Islet of Langerhans (tissue), 1 donor: Measurements from ENCODE around the gene MYO15A.

ENCODE experiments used
- FAIRE-seq: peaks from one replicate; lab custom pipeline; 2011; peaks lifted over from hg19 to GRCh38; lab: Jason Lieb, UNC

Gene MYO15A

DNA sequence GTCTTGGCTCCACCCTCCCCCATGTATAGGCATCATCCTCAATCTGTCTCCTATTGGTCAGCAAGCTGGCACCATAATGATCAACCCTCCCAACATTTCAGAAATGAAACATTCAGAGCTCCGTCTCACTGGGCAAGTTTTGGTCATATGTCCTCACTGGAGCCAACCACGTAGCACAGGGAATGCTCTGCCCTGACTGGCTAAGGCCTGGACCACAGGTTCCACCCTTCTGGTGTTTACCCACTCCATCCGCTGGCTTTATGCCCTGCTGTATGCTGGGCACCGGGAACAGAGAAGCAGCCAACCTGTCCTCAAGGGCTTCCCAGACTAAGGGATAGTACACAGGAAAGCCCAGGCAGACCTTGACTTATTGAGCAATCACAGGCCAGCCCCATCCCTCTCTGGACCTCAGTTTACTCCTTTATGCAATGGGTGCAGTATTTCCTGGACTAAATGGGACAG lies 20.5 kb downstream of the MYO15A start:
- no peak for FAIRE-seq

DNA sequence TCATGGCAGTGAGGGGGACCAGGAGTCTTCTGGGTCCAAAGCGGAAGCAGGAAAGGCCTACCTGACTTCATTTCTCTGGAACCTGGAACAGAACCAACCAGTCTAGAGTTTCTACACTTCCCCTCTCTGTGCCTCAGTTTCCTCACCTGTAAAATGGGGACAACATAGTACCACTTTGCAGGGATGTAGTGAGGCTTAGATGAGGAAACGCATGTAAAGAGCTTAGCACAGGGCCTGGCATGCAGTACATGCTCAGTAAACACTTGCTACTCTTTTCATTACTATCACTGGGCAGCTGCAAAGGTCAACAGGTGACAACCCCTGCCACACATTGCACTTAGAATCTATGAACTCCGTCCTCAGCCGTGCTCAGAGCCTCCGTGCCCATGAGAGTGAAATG lies 24.2 kb downstream of the MYO15A start:
- FAIRE-seq, result no peak

DNA sequence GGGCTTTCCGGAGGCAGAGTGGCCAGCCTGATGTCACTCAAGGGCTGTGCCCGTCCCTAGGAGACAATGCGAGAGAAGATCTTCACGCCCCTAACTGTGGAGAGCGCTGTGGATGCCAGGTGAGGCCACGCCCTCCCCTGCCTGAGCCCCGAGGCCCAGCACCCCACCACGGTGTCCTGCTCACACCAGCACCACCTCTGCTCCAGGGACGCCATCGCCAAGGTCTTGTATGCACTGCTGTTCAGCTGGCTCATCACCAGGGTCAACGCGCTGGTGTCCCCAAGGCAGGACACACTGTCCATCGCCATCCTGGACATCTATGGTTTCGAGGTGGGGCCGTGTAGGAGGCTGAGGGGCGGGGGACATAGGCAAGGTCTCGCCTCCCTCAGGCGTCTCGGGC lies 27.8 kb downstream of the MYO15A start:
- no peak for FAIRE-seq

DNA sequence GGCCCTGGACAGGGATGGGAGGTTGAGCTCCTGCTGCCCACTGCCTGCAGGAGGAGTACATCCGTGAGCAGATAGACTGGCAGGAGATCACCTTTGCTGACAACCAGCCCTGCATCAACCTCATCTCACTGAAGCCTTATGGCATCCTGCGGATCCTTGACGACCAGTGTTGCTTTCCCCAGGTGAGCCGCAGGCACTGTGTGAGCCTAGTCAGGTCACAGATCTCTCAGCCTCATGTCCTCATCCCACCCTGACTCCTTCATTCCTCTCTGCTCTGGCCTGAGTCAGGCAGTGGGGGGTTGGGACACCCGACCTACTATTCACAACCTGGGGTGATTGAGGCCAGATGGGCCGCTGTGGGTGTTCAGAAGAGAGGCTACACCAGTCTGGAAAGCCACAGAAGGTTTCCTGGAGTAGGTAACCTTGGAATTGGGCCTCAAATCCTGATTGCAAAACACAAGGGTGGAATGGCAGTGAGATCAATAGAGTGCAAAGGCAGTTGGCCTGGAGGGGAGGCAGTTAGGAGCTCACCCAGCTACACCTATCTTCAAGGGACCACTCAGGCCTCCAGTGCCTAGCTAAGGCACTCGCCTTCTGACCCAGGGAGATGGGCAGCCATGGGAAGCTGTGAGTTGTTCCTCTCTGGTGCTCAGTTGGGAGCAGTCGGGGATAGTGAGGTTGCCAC lies 29.7 kb downstream of the MYO15A start:
- no peak for FAIRE-seq

DNA sequence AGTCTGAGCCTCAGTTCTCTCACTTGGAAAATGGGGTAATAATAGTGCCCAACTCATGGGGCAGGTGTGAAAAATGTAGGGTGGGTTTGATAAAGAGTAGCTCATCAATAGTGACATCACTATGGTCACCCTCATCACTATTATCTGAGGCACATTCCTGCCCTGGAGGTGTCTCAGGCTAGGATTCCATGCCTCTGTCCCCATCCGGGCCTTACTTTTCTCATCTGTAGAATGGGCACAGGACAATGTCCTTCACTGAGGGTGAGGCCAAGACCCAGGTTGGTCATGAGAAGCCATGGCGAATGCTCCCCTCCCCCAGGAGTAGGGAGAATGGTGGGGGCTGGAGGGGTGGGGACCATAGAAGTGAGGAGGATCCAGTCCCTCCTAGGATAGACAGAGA lies 30.5 kb downstream of the MYO15A start:
- no peak for FAIRE-seq

DNA sequence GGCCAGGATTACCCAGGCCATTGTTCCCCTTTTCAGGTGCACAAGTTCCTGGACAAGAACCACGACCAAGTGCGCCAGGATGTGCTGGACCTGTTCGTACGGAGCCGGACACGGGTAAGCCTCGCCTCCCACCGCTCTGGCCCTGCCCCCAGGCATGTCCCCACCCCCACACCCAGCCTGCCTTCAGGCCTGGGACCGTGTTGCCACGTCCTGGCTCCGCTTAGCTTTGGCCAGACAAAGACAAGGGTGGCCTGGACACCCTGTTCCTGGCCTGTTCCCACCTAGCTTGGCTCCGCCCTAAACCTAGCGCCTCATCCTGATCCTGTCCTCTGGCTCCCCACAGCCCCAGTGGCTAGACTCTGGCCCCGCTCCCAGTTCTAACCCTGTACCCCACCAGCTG lies 30.9 kb downstream of the MYO15A start:
- no peak for FAIRE-seq

DNA sequence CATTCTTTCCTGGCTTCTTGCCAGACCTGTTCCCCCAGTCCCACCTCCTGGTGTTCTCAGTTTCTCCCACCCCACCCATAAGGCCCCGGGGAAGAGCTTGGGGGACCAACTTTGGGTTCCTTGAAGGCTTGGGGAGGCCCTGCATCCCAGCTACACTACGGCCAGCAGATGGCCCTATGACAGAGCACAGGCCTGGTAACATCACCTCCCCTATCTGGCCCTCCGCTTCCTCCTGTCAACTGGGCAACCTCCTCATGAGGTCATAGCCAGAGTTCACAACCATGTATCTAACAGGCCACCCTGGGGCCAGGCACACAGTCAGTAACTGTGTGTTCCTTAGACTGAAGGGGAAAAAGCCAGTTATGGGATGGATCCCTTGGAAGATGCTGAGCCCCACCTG lies 31.4 kb downstream of the MYO15A start:
- no peak for FAIRE-seq

DNA sequence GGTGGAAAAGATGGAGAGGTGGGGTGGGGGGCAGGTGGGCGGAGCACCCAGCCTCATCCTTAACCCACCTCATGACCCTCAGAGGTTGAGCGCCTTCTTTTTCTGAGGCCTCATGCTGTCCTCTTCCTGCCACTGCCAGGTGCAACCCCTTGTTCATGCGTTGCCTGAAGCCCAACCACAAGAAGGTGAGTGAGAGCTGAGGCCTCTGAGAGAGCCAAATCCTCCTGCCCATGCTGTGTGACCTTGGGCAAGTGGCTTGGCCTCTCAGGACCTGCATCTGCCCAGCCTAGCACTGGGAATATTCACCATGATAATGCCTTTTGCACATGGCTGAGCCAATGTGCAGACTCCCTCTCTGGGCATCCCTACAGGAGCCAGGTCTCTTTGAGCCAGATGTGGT lies 32.1 kb downstream of the MYO15A start:
- no peak for FAIRE-seq

DNA sequence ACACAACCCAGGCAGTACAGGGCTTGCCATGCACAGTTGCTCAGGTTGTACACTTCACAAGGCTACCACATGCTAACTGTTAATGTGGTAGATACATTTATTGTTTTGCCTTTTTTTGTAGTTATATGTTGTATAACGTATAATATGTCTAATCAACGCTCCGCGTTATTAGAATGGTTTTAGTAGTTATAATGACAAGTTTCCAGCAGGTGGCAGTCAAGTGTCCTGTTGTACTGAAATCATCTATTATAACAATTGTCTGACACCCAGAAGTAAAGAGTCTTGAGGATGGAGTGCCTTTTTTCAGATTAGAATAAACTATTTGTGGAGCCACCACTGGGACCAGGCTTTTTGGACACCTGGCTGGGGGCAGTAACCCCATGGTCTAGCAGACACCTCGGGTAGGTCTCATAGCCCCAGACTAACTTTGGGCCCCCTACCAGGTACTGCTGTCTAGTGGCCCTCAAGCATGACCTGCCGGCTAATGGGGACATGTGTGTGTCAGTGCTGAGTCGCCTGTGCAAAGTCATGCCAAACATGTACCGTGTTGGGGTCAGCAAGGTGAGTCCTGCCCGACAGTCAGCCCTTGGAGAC lies 32.8 kb downstream of the MYO15A start:
- peak; percentile 98 for FAIRE-seq

DNA sequence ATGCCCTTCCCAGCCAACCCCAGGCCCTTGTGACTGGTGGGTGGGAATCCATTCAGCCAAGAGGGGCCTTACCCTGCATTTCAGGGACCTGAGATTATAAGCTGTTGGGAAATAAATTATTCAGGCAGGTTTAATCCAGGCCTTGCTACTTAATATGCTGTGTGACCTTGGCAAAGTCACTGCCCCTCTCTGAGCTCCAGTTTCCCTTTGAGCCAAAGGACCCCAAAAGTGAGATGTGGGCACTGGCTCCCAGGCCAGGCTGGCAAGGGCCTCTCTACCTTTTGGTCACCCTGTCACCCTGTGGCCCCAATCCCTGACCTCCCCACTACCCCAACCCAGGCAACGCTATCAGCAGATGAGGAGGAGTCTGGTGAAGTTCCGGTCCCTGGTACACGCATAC lies 33.9 kb downstream of the MYO15A start:
- FAIRE-seq, result no peak

DNA sequence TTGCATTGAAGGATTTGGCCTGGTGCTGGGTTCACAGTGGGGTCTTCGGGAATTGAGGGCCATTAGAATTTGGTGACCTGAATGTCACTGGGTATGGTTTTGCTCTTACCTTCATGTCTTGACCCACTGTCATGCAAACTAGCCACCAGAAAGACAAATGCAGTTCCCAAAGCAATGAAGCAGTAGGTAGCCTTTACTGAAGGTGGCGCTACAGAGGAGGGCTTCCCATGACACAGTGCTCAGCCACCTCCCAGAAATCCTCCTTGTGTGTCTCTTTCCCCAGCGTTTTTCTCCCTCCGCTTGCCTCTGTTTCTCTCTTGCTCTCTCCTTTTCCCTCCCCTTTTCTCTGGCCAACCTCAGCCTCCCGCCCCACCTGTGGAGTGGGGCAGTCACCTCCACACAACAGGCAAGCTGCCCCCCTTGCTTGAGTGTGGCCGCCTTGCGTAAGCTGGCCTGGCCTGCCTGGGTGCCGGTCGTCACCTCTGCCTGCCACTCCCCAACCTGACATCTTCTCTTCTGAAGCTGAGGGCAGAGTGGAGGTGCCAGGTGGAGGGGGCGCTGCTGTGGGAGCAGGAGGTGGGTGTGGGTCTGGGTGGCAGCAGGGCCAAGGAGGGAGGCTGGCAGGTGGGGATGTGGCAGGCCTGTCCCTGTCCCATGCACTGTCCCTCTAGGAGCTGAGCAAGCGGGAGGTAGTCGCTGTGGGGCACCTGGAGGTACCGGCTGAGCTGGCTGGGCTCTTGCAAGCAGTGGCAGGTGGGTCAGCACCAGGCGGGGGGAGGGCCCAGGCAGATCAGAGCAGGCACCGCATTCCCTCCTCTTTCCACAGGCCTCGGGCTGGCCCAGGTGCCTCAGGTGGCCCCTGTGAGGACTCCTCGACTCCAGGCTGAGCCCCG lies 34.7 kb downstream of the MYO15A start:
- FAIRE-seq, result no peak

DNA sequence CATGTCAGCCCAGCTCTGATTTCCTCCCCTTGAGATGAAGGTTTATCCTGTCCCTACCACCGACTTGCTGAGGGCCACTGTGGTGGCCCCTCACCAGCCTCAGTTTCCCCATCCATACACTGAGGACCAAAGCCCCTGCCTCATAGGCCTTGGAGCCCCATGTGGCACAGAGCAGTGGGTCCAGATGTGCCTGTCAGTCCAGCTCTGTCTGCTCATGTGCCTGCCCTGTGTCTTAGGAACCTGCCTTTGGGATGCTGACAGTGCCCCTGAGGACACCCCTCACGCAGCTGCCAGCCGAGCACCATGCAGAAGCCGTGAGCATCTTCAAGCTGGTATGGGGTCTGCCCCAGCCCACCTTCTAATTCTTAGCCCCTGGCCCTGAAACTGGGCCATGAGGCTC lies 35.7 kb downstream of the MYO15A start:
- FAIRE-seq, result no peak

DNA sequence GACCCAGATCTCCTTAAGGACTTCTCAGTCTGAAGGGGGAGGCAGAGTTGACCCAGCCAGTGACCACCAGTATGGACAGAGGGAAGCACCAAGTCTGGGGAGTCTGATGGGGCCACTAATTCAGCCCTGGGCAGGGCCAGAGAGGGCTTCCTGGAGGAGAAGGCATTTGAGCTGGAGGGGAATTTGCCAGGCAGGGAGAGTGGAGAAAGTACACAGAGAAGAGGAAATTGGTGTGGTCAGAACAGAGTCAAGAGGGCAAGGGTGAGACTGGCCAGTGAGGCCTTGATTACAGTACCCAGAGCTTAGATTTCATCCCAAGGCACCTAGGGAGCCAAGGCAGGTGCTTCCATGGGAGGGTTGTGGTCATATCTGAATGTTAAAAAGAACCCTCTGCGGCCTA lies 36.3 kb downstream of the MYO15A start:
- no peak for FAIRE-seq

DNA sequence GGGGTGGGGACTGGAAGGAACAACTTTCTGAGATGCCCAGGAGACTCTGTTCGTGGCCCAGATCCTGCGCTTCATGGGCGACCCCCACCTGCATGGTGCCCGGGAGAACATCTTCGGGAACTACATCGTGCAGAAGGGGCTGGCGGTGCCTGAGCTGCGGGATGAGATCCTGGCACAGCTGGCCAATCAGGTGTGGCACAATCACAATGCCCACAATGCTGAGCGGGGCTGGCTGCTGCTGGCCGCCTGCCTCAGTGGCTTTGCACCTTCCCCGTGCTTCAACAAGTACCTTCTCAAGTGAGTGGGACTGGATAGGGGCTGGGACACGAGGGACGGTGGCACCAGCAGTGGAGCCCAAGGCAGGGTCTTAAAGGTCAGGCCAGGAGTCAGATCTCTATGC lies 37.3 kb downstream of the MYO15A start:
- FAIRE-seq, result no peak

DNA sequence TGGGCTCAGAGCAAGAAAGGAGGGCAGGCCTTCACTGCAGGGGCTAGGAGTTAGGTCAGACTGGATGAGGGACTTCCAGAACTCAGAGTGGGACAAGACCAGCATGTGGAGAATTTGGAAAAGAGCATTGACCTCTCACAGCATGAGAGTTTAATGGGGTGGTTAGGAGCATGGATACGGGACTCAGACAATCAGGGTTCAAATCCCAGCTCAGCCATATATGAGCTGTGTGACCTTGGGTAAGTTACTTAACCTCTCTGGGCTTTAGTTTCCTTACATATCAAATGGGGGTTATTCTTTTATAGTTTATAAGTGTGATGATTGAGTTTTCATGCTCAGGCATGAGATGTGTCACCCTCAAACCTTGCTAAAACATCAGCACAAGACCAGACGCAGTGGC lies 37.7 kb downstream of the MYO15A start:
- FAIRE-seq, result no peak

DNA sequence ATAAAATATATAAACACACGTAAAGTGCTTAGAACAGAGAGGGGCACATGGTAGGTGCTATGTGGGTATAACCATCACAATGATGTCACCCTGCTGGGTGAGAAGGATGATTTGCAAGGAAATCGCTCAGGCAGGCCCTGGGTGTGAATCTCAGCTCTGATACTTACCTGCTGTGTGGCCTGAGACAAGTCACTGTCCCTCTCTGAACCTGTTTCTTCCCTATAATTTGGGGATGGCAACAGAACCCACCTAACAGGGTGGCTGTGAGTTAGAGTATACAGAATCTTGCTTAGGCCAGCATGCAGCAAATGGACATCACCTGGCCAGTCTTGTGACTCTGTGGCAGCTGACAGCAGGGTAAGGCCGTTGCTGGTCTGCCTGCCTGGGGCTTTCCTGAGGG lies 38.4 kb downstream of the MYO15A start:
- no peak for FAIRE-seq

DNA sequence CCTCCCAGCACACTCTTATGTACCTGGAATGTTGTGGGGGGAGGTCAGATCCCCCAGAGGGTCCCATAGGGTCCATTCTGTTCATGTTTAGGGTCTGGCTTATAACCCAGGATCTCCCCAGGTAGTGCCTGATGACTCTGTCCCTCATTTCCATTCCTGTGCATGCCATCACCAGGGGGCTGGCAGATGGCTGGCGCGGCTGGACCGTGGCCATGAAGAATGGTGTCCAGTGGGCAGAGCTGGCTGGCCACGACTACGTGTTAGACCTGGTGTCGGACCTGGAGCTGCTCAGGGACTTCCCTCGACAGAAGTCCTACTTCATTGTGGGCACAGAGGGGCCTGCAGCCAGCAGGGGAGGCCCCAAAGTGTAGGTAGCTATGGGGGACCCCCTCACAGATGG lies 40.0 kb downstream of the MYO15A start:
- no peak for FAIRE-seq

DNA sequence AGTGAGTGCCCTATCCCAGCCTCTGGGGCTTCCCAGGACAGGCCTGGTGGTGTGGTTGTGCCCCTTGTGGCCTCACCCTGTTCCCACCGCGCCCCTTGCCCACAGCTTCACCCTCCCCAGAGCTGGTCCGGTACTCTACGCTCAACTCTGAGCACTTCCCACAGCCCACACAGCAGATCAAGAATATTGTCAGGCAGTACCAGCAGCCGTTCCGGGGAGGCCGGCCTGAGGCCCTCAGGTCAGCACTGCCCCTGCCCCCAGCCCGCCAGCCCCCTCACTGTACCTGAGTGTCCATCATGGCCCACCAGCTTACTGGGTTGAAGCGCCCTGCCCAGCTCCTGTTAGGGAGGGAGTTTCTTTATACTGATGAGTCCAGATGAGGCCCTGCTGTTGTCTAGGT lies 42.7 kb downstream of the MYO15A start:
- FAIRE-seq, result no peak

DNA sequence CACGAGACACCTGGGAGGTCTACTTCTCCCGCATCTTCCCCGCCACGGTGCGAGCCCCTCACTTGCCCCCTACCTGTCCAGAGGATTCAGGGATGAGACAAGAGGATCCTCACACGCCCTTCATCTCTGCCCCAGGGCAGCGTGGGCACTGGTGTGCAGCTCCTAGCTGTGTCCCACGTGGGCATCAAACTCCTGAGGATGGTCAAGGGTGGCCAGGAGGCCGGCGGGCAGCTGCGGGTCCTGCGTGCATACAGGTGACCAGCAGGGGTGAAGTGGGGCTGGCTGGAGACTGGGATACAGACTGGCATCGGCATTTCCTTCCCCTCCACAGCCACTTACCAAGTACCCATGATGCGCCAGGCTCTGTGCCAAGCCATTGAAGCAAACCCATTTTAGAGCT lies 46.6 kb downstream of the MYO15A start:
- FAIRE-seq, result no peak

DNA sequence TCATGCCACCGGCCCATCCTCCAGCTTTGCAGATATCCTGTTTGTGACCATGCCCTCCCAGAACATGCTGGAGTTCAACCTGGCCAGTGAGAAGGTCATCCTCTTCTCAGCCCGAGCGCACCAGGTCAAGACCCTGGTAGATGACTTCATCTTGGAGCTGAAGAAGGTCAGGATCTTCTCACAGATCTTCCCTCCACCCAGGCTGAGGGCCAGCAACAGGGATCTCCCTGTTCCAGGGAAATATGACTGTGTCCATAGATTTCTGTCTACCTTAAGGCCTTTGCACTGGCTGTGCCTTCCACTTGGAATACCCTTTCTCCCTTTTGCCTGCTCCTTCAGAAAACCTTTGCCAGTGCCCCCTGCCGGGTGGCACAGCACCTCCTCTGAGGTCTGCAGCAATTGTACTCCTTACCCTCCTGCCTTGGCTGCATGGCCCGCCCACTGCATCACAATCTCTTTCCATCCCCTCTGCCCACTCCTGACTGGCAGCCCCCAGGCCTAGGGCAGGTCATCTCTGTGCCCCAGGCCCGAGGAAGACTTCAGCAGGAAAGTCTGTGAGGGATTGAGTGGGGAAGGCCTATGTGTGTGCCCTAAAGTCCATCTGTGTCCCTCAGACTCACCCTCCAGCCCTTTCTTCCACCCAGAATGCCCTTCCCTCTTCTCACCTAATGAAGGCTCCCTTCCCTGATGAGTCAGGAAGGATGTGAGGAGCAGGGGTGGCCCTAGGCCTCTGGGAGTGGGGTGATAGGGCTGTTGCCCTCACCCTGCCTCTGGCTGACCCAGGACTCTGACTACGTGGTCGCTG lies 47.8 kb downstream of the MYO15A start:
- FAIRE-seq, result no peak

DNA sequence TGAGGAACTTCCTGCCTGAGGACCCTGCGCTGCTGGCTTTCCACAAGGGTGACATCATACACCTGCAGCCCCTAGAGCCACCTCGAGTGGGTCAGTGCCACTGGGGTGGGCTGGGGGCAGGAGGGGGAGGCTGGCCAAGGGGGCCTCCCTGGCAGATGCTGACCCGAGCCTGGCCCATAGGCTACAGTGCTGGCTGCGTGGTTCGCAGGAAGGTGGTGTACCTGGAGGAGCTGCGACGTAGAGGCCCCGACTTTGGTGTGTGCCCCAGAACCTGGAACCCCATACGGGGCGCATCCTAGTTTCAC lies 48.4 kb downstream of the MYO15A start:
- FAIRE-seq, result no peak

DNA sequence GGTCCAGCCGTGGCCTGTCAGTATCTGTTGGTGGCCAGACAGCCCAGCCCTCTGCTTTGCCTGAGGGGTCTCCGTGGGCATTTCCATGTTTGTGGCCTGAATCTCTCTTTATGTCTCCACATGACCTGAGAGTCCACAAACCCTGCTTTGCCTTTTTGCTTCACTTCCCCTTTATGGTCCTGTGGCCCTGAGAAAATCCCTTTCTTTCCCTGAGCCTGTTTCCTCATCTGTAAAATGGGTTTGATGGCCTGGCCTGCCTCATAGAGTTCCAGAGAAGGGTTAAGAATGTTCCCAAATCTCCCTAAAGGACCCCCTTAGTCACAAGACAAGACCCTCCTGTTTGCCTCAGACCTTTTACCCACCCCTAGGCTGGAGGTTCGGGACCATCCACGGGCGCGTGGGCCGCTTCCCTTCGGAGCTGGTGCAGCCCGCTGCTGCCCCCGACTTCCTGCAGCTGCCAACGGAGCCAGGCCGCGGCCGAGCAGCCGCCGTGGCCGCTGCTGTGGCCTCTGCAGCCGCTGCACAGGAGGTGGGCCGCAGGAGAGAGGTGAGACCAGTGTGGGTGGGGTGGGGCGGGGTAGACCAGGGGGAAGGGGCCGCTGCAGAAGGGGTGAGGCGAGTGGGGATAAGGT lies 48.9 kb downstream of the MYO15A start:
- FAIRE-seq, result no peak
